HG03558 (cell line): ENCODE measurements around the gene BFAR.
"Not testable (repeated sequence)": the region's sequence is repeated elsewhere in the genome, so short reads cannot be mapped to it uniquely, and the experiment has no call there.

ENCODE experiments used
- ATAC-seq: cut with Tn5 transposase; IDR thresholded peaks from one replicate; pipeline ENCODE4 v1.9.1; 2021; ENCODE audit warnings: moderate number of reproducible peaks; ENCODE audit not compliant: unreplicated experiment; ENCODE audit errors: extremely low read depth

BFAR gene, protein sequence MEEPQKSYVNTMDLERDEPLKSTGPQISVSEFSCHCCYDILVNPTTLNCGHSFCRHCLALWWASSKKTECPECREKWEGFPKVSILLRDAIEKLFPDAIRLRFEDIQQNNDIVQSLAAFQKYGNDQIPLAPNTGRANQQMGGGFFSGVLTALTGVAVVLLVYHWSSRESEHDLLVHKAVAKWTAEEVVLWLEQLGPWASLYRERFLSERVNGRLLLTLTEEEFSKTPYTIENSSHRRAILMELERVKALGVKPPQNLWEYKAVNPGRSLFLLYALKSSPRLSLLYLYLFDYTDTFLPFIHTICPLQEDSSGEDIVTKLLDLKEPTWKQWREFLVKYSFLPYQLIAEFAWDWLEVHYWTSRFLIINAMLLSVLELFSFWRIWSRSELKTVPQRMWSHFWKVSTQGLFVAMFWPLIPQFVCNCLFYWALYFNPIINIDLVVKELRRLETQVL

DNA sequence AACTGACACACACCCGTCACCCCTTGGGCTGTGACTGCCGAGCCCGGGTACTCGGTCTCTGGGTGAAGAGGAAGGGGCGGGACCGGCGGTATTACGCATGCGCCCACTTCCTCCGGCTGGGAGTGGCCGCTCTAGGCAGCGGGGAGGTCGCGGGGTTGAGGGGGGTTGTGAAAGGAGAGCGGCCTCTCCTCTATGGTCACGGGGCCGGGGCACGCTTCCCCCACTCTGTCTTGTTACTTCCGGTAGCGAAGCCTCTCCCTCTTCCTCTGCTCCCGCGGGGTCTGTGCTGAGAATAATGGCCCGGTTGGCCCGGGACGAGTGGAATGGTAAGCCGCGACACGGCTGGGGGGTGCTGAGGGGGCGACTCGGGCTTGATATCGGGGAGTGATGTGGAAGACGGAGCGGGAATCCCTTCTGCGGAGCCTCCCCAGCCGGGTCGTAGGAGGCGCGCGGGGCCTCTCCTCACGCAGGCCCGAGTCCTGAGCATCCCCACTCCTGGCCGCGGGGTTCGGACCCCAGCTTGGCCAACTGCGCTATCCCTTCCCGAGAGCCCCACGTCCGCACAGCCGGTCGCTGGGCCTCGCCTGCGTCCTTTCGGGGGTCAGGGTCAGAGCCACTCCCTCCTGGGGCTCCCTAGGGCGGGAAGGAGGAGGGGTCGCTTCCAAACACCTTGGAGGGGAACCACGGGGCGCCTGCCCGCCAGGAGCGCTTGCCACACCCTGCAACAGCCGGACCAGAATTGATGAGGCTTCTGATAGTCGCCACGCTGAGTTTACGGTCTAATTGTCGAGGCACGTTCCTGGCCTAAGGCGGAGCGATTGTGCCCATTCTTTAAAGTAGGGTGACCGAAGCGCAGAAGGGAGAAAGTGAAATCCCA, at the start of gene BFAR:
Gene BFAR, plus strand, starts transcription at position 259 of the 877 bp plus-strand sequence. CDS start 11,396 bp downstream, outside the sequence.
- peak; percentile 55 for ATAC-seq

DNA sequence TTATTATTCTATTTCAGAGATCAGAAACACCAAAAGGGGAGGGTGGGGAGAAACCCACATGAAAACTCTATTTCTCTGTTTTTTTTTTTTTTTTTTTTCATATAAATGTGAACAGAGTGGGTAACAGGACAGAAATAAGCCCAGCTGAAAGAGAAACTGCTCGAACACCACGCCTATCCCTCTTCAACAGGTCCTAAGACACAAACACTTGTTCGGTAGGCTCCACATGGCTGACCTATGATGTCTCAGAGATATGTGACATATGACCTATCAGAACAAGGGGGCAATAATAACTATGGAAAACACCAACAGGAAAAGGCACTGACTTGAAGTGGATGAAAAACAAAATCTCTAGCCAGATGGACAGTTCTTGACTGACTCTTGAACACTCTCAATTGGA, 47.5 kb upstream of the BFAR start:
- ATAC-seq, result no peak

DNA sequence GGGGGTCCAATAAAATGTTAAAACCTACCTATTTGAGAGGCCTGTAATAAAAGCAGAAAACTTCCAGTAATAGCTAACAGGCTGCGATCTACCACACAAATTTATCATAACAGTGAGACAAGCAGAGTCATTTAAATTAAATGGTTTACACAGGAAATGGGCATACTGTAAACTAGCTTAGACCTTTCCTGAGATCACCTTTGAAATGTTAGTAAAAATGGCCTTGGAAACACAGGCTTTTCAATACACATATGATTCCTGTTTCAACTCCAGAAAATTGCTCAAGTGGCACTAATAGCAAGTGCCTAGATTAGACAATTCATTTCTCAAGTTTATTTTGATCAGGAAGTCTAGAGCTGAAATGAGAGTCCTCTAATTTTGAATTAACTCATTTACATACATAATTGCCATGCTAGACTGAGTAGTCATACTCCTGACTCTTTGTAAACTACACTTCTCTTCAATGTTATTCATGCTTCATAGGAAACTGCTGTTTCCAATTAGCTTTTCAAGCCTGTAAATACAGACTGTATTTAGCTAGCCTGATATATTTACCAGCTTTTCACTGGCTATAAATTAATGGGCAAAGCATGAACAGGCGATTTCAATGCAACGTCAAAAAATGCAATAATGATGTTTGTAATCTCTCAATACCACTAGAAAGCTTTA, 46.0 kb upstream of the BFAR start:
- ATAC-seq, result no peak

DNA sequence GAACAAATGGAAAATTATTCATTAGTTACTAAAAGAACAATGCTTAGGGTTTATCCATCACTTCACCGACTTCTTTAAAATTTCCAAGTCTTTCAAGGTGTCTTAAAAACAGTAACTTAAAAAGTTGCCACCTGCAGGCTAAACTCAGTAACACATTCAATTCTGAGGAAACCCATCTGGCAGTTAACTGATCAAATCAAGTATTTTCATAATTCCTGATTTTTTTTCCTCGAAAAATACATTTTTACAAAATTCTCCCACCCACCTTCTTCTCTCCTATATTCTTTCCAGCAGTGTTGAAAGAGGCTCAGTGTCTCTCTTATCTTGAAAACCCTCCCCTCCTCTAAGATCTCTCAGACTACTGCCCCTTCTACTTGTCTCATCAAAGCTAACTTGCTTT, 32.6 kb upstream of the BFAR start:
- ATAC-seq, result no peak

DNA sequence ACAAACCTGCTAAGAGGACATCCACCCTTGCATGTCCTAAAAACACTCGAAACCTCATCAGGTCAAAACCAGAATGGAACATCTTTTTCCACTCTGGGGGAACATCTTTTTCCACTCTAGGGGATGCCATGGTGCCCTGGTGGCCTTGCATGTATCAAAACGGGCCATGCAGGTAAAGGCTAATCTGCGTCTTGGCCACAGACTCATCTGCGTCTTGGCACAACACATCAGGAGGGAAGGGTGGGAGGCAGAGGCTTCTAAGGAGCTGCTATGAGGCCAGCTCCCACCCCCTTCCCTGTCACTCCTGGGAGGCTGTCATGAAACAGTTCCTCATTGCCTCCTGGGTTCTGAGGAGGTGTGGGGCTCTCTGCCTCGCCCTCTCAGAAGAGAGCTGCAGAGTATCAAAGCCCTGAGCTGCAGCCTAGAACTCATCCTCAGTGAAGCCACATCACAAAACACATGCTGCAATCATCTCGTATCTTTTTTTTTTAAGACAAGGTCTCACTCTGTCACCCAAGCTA, 30.2 kb upstream of the BFAR start:
- no peak for ATAC-seq

DNA sequence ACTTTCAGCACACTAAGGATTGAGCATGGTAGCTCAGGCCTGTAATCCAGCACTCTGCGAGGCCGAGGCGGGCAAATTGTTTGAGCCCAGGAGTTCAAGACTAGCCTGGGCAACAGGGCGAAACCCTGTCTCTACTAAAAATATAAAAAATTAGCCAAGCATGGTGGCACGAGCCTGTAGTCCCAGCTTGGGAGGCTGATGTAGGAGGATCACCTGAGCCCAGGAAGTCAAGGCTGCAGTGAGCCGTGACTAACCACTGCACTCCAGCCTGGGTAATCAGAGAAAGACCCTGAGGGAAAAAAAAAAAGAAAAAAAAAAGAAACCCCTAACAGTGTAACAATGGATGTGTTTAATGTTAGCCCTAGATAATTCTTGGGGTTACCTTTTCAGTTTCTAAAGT, 26.6 kb upstream of the BFAR start:
- no peak for ATAC-seq

DNA sequence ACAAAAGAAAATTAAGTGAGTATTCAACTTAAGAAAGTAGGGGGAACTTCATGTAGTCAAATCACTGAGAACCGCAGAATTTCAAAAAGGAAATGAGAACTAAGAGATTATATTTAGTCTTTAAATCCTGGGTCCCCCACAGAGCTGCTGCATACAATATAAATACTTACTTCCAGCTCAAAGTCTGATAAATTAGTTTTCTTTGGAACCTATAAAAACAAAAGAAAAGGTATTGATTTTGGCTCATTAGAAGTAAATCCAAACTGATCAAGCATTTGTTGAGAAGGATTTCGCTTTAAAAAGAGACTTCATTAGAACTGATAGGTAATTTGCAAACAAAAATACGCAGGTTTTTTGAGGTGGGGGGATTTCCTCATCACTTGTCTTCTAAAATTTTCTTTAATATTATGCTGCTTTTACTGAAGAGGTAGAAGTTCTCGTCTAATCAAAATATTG, 24.6 kb upstream of the BFAR start:
- no peak for ATAC-seq

DNA sequence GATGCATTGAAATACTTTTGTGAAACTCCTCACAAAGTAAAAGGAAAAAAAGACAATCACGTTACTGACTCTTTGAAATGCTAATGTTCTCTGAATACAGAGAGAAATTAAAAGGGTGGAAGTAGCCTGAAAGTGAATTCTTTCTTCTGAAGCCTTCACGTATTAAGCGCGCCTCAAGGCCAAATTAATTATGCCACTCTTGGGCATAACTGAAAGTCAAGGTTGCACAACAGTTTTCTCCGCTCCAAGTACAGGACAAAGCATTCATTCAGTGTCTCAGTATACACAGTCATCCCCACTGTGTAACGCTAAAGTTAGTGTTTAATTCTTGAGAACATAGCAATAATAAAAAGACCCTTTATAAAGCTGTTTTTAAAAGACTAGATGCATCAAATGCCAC, 24.1 kb upstream of the BFAR start:
- ATAC-seq, result no peak

DNA sequence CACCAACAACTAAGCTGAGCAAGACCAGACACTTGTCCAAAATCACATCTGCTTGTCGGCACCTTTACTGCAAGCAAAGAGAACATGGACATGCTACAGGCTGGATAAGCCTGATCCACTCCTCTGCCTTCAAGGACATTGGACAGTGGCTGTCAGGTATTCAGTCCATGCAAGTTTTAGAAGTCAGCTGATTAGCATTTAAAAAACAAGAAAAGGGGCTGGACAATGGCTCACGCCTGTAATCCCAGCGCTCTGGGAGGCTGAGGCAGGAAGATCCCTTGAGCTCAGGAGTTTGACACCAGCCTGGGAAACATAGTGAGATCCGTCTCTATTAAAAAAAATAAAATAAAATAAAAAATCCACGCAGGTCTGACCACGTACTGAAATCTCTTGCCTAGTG, 23.0 kb upstream of the BFAR start:
- ATAC-seq, result no peak

DNA sequence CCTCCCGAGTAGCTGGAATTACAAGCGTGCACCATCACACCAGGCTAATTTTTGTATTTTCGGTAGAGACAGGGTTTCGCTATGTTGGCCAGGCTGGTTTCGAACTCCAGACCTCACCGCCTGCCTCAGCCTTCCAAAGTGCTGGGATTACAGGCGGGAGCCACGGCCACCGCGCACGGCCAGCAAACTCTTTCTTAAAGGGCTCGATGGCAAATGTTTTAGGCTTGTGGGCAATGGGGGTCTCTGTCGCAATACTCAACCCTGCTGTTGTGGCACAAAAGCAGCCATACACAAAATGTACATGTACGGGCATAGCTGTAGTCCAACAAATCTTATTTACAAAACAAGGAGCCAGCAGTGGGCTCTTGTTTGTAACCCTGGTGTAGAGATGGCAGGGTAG, 21.1 kb upstream of the BFAR start:
- no peak for ATAC-seq

DNA sequence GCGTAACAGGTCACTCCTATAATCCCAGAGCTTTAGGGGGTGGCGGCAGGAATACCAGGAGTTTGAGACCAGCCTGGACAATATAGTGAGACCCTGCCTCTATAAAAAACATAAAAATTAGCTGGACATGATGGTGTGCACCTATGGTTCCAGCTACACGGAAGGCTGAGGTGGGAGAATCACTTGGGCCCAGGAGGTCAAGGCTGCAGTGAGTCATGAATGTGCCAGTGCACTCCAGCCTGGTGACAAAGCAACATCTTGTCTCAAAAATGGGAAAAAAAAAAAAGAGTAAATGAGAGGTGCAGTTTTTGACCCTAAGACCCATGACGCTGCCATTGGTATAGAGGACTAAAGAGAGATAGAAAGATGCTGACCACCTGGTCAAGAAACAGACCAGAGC, 18.8 kb upstream of the BFAR start:
- ATAC-seq, result no peak

DNA sequence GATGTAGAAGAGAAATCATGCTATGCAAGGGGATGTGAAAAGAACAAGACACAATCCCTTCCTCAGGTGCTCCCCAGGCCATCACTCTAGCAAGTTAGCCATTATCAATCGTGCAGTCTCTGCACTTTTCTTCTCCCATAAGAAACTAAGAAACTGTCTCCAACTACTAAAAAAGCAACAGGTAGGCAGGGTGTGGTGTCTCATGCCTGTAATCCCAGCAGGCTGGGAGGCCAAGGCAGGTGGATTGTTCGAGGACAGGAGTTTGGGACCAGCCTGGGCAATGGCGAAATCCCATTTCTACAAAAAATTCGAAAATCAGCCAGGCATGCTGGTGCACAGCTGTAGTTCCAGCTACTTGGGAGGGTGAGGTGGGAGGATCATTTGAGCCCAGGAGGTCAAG, 16.5 kb upstream of the BFAR start:
- no peak for ATAC-seq

DNA sequence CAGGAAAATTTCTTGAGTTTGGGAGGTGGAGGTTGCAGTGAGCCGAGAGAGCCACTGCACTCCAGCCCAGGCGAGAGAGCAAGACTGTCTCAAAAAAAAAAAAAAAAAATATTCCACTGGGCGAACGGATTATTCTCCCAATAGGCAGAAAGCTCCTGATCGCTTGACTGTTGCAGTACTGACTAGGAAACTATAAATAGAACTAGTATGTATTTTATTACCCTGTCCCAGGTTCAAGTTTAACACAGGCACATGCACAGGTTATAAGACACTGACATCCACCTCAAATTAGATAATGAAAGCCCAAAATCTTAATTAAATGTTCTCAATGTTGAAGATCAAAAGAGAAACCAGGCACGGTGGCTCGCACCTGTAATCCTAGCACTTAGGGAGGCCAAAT, 14.2 kb upstream of the BFAR start:
- no peak for ATAC-seq

DNA sequence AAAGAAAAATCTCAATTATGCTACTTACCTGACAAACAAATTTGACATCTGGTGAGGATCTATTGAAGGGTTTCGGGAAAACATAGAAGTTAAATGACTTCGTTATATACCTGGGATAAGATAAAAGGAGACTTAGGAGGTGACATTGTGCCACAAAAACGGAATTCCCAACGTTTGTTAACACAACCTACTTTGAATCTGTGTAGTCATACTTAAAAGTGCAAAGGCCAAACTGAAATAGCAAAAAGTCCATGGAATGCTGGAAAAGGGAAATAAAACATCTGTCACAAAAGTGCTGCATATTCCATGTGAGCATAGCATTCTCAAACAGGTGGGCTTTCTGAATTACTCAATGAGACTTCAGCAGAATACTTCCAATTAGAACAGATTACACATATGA, 5.7 kb upstream of the BFAR start:
- ATAC-seq, result no peak

DNA sequence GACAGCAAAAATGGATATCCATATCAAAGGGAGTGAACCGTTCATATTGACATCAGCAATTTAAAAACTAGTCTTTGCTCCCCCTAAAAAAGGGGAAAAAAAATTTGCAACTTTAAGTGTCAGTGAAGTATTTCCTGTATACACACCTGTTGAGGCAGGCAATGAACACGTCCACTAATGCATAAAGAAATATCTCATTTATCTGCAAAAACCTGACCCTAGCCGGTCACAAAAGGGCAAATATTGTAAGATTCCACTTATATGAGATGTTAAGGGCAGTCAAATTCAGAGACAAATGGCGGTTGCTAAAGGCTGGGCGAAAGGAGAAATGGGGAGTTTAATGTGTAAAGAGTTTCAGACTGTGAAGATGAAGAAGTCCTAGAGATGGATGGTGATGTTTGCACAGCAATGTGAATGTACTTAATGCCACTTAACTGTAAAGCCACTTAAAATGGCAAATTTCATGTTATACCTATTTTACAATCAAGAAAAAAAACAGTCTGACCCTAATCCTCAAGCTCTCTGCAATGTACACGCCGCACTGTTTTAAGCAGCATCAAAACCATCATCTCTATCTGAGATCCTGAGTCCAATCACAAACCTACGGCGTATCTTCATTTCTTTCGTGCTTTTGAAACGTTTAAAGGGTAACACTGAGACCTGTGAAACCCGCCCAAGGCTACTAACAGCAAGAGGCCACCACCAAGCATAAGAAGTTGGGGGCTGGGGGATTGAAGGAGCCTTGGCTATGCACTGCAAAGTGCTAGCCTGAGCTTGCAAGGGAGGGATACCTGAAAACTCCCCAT, 3.7 kb upstream of the BFAR start:
- no peak for ATAC-seq

DNA sequence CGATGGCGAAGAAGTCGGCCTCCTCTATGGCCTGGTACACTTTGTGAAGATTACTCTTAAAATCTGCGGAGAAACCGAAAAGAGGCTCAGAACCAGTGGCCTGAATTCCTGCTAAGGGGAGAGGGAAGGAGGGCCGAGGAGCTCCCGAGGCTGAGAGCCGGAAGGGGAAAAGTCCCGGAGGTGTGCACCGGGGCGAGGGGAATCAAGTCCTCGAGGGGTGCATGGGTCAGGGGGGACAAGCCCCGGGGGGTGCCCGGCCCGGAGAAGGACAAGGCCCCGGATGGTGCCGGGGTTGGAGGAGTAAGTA, 3.2 kb upstream of the BFAR start:
- no peak for ATAC-seq

DNA sequence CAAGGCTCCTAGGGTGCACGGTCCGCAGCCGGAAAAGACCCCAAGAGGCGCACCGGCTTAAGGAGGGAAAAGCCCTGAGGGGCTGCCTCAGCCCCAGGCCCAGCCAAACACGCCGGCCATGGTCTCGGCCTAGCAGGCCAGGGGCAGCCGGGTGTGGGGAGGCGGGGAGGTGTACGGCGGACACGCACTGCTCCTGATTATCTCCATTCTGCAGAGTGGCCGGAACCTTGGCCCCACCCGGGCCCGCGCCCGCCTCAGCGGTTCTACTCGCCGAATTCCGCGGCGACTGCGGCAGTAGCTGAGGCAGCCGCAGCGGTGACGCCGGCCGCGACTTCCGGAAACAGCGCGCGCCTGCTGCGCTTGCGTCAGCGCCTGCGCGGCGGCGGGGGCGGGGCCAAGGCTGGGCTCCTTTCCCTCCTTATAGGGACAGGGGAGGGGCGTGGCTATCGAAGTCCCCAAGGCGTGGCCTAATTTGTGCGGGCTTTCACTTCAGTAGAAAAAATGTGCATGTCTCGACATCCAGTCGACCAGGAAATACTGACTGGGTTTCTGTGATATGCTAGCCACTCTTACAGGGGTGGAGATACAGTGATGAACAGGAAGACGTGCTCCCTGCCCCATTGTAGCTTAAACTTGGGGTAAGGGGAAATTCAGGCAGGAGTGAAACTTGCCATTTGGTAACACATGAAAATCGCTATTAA, 2.7 kb upstream of the BFAR start, which contains the start of gene PARN:
Gene PARN, minus strand, starts transcription at position 342 of the 701 bp plus-strand sequence. Its CDS starts 135 bp downstream, at position 207.
- no peak for ATAC-seq

DNA sequence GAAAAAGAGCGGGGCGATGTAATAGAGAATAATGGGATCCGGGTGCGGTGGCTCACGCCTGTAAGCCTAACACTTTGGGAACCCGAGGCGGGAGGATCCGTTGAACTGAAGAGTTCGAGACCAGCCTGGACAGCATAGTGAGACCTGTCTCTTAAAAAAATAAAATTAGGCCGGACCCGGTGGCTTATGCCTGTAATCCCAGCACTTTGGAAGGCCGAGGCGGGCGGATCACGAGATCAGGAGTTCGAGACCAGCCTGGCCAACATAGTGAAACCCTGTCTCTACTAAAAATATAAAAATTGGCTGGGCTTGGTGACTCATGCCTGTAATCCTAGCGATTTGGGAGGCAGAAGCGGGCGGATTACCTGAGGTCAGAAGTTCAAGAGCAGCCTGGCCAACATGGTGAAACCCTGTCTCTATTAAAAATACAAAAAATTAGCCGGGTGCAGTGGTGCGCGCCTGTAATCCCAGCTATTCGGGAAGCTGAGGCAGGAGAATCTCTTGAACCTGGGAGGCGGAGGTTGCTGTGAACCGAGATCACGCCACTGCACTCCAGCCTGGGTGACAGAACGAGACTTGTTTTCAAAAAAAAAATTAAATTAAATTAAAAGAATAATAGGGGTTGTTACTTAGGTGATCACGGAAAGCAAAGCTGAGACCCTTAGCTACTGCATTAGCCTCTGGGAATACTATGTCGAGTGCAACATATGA, 2.0 kb upstream of the BFAR start:
- ATAC-seq, result not testable (repeated sequence)

DNA sequence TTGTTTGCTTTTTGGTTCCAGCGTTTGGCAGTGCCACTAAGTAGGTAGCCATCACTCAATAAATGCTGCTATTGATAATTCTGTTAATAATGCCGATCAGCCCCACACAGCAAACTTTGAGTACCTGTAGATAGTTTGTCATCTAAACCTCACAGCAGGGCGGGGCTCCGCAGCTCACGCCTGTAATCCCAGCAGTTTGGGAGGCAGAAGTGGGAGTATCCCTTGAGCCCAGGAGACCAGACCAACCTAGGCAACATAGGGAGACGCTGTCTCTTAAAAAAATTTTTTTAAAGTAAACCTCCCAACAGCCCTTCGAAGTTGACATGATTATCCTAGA, 1.6 kb downstream of the BFAR start:
- ATAC-seq, result no peak
